Muscle of arm (tissue), 12 donors: ENCODE results near the gene PWWP2B. TPM values are rescaled to one million over a fixed set of nuclear protein-coding genes. Genes with fewer than 3 reads are reported as not detected.

Experiments
- DNase-seq: peaks from one replicate; pipeline ENCODE4 v3.0.0-alpha.2; 2013
- polyA plus RNA-seq, 12 donors: library from polyadenylated mRNA; unstranded; fragments of 120-200 nt; gene quantifications; one replicate each; pipeline ENCODE4 v1.2.1, GENCODE V29; 2013; ENCODE audit not compliant: insufficient read length in 12 of 12

Gene PWWP2B
- polyA plus RNA-seq, 12 donors: 4.6 to 17.2 (median 7.4) TPM; not detected in 1

DNA sequence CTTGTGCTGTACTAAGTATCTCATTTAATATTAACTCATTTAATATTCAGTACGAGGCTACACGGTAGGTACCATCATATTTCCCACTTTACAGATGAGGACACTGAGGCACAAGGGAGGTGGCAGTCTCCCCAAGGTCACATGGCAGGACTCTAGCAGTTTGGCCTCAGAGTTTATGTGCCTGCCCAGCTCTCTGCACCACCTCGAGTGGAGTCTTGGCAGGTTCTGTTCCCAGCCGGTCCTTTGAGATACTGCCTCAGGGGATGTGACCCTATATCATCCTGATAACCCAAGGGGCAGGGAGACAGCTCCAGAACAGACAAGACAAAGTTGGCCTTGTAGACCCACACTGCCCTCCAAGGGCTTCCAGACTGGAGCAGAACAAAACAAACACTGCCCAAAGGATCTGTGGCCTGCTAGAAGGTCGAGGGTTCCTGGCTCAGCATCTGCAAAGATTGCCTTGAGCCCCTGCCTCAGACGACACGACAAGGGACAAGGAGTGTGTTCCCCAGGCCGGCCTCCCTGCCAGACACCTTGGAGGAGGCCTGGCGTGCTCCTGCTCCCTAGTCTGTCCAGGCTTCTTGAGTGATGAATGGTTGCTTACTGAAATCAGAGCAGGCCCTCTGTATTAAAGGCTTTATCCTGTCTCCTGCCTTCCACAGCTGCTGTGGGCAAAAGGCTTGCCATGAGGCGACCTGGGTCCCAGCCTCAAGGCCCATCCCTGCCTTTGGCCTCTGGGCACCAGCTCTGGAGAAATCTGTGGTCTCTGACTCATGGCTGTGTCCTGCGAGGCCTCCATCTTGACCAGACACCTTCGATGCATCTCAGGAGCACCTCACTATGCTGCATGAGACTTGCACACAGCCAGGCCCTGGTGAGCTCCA, 3.9 kb upstream of the PWWP2B start:
- no peak for DNase-seq

DNA sequence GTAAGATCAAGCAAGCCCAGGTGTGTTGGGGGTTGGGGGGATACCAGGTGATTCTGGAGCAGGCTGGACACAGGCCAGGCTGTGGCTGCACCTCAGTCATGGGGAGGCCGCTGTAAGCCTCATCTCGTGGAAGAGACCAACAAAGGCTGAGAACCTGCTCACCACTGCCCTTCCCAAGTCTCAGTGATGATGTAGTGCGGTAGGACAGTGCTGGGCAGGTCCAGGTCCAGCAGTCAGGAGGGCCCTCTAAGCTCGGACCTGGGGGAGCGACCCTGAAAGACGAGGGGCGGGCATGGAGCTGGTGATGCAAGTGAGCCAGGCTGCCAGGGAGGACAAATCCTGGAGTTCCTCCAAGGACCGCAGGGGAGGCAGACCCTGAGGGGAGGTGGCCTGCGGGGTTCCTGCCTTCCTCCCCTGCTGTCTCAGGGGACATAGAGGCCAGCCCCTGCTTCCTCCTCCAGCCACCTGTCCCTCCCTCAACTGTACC, 3.3 kb upstream of the PWWP2B start:
- DNase-seq: no peak

DNA sequence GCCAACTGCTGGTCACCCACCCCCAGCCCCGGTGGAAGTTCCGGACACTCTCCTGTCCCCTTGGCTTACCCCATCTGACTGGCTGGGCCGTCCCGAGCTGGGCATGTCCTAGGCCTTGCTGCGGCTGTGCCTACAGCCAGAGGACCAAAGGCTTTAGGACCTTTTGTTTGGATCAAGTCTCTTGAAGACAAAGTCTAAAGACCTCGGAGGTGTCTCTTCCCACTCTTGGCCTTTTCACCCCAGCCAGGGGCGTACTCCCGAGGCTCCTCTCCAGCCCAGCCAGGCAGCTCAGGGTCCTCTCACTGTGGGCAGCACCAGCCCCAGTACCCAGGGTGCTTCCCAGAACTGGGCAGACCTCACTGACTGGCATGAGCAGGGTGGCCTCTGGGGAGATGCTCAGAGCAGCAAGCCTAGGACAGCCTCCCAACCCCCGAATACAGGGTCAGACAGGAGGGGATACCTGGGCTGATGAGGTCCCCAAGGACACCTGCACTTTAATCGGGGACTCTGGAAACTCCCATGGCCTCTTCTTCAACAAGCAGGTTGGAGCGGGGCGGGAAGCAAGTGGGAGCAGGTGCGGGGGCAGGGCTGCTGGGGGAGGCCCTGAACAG, 2.7 kb upstream of the PWWP2B start:
- DNase-seq: no peak

DNA sequence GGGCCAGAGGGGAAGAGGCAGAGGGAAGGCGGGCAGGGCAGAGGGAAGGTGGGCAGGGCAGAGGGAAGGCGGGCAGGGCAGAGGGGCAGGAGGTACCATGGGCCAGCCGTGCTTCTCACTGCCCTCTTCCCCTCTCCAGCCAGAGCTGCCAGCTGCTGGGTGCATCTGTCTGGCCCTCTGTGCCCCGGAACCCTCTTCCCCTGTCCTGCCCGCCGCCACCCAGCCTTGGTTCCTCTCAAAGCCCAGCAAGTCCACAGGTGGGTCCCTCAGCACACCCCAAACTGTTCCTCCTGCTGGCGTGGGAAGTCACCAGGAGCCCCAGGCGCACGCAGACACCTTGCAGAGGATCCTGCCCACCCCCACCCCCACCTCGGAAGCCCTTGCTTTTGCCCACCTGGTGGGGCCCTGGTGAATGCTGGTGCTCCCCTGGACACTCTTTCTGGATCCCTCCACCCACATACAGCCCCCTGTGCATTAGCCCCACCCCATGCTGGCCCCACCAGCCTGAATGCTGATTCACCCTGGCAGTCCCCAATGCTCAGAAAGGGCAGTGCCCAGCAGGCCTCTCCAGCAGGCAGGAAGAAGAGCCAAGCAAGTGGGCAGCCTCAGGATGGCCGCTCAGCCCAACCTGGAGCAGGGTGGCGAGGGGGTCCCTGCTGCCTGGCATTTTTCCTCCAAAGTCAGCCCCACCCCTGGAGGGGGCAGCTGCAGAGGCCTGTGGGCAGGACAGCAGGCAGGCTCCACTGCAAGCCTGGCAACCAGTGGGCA, 1.9 kb upstream of the PWWP2B start:
- no peak for DNase-seq

DNA sequence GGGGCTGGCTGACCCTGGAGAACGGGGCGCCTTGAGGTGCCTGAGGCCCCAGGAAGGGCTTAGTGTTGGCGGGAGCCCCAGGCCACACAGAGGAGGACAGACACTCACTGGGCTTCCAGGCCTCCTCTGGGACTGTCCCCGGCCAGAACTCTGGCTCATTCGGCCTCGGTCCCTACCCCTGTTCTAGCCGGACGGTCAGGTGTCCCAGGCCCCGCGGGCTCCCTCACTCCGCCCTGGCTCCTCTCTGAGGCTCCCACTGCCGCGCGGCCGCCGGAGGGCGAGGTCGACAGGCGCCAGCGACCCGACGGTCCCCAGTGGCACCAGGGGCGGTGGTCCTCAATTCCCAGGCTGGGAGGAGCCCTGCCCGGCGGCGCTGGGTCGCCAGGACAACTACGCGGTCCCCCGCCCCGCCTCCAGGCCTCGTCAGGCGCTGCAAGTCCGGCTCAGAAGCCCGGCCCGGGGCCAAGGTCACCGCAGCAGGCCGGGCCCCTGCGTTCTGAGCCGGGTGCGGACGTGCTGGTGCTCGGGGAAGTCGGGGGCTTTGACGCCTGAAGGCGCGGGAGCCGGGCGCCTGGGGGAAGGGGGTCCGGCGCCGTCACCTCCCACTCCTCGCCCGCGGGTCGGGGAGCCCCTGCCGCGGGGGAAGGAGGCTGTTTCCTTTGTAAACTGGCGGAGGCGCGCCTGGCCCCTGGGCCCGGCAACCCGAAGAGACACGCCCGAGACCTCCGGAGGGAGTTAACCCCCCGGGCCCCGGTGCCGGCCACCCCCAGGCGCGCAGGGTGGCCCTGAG, 1.1 kb upstream of the PWWP2B start:
- DNase-seq: no peak

DNA sequence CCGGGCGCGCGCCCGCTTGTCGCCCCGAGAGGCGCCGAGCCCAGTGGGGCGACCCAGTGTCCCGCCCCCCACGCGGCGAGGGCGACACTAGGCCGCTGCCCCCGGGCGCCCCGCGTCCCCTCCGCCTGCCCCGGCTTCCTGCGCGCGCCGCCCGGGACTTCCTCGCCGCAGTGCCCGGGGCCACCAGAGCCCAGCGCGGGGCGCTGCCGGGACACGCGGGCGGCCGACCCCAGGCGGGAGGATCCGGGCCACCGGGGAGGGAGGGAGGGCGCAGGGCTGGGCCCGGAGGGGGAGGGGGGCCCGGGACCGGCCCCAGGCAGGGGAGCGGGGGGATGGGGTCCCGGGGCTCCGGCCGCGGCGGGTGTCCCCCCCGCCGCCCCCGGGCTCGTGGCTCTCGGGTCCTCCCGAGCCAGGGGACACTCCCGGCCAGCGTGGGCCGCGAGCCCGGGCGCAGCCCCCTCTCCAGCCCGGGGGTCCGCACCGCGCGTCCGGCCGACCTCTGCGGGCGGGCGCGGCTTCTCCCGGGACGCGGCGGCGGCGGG, 435 bp upstream of the PWWP2B start:
- DNase-seq: no peak

DNA sequence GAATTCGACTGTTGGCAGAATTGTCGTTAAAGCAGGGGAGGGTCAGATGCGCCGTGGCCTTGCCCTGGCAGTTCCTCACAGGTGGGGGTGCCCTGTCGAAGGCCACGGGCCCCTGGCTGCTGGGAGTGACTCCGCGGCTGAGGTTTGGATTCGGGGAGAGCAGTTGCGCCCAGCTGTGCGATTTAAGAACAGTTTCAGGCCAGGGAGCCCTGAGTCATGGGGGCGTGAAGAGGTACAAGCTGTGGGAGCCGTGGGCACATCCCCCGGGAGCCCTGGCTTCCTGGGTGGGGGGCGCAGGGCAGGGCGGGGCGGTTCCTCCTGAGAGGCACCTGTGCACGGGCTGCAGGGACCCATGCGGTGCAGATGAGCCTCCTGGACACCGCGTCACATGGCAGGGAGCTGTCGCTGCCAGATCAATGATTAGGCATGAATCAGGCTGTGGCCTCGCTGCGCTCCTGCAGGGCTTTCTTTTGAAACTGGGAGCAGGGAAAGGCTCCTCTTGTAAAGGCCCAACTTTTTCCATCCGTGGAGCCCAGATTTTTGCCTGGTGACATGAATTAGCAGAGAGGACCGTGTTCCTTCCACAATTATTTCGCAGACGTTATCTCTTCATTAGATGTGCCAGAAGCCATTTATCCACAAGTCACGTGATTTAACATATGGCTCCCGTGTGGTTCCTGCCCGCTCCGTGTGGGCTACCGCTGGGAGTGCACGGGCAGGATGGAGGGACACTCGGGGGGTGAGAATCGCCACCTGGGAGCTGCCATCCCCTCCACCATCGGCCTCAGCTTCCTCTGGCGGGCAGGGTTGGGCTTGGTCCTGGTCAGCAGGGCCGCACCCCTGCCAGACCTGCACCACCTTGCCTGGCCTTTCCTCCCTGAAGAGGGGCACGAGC, 918 bp downstream of the PWWP2B start:
- DNase-seq: no peak

DNA sequence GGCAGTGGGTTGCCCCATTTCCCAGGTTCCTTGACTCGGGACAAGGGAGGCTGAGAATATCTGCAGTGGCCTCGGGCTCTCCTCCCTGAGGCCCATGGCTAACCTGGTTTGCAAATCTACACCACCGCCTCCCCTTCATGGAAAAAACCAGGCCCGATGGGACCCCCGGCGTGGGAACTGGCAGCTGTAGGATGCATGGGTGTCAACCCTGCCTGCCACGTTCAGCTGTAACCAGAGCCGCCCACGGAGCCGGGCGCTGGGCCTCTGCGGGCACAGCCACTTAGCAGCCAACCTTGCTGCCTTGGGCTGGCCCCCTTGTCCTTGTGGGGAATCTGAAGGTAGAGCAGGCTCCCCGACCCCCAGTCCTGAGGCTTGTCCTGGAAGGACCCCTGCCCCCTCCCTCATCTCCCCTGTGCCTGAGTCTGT, 1.6 kb downstream of the PWWP2B start:
- DNase-seq: no peak

DNA sequence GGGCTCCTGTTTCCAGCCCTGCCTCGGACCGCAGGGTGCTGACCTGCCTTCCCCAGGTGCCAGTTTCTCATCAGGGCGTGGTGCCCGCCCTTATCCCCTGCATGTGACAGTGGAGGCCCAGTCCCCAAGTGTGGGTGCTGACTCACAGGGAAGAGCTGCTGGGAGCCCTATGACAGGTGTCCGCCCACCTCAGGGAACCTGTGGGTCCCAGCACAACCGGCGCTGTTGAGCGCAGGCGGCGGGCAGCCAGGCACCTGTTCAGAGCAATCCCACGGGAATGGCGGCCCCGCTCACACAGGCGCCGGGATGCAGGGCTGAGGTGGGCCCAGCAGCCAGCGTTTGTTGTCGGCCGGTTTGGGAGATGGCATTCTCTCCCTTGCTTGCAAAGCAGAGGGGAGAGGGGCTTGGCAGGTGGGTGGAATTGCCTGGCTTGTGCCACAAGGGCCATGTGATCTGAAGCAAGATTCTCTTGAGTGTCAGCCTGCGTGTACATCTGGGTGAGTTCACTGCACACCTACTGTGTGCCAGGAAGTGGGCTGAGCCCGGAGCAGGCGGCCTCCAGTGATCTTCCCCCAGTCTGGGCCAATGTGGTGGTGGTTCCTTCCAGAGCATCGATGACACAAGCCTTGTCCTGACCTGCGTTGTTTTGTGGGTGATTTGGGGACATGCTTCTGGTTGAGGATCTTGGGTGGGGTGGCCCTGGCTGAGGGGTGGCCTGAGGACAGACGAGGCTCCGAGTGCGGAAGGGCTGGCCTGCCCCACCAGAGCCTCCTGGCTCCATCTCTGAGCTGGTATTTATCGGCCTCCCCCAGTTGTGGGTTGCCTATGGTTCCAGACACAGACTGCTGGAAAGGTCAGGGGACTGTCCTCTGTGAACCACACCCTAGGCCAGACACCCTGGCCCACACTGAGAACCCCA, 2.4 kb downstream of the PWWP2B start:
- DNase-seq: no peak

DNA sequence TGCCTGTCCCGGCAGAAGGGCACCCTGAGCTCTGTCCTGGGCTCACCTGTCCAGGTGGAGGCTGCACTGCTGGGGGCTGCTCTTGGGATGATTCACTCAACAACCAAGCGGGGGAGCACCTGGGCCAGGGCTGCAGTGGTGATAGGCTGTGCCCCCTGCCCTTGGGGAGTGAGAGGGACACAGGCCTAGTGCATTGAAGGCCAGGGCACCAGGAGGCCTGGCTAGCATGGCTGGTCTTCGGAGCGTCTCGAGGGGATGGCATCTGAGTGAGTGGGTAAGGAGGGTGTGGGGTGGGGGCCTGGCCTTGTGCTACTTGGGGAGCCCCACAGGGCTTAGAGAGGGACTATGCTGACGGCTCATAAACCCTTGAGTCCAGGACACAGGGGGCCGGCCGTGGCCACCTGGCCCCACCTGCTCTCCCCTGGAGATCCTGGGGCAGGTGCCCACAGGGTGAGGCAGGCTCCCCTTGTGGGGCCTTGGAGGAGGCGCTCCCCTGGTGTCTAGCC, 3.1 kb downstream of the PWWP2B start:
- no peak for DNase-seq

DNA sequence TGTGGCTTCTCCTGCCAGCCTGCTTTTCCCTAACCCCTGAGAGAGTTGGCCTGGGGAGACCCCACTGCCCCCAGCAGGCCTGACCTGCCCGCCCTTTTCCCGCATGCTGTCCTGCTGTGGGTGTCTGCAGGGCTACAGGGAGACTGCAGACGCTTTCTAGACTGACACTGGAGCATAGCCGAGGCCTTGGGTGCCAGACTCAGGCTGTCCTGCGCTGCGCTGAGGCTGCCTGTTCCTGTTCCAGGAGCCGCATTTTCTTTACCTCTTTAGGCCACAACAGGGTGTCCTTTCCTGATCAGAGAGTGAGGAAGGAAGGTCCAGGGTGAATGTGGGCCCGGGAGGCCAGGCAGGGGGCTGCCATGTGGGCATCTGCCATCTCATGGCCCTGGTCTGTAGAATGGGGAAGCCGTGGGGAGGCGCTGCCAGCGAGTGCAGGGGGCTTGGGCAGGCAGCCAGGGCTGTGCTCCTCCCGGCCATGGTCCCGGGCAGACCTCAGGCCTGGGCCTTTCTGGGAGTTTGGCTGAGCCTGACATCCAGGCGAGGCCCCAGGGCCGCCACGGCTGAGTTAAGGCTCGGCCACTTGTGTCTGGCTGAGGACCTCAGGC, 3.6 kb downstream of the PWWP2B start:
- DNase-seq: no peak

DNA sequence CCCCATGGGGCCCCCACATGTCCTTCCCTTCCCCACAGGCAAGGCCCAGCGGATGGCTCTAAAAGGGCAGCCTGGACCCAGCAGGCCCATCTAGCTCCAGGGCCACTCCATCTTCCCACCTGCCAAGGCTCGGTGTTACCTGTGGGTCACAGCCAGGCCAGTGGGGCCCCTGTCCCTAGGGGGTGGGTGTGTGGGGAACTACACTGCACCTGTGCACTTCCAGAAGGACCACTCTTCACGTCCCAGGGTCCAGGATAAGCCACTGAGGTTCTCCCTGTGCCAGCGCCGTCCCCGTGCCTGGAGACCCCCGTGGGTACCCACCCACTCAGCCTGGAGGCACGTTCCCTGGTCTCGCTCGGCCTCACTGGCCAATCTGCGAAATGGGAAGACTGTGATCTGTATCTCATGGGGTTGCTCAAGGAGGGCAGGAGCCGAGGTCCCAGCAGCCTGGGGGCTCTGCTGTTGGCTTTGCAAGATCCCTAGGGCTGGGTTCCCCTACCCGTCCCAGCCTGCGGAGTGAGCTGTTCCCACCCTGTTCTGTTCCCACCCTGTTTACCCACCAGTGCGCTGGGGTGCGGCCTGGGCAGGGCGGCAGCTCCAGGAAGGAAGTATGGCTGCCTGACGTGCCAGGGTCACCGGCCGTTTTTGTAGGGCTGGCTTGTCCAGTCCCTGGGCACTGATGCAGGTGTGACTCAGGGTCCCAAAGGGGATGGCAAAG, 4.6 kb downstream of the PWWP2B start:
- DNase-seq: no peak

DNA sequence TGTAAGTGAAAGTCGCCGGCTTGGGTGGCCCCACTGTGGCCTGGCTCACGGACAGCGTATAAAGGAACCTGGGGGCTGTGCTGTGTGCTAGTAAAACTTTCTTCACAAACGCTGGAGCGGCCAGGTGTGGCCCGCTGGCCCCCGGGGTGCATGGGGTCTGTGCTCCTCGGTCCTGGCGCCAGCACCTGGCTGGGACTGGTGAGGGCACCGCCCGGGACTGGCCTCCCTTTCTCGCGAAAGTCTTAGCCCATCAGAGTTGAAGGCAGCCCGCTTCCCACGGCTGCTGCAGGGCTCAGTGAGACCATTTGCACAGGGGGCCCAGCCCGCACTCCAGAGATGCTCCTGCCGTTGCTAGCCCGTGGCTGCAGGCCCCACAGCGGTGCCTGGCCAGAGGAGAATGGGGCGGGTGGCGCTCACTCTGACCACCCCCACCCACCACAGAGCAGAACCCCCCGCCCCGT, 5.8 kb downstream of the PWWP2B start:
- DNase-seq: no peak

DNA sequence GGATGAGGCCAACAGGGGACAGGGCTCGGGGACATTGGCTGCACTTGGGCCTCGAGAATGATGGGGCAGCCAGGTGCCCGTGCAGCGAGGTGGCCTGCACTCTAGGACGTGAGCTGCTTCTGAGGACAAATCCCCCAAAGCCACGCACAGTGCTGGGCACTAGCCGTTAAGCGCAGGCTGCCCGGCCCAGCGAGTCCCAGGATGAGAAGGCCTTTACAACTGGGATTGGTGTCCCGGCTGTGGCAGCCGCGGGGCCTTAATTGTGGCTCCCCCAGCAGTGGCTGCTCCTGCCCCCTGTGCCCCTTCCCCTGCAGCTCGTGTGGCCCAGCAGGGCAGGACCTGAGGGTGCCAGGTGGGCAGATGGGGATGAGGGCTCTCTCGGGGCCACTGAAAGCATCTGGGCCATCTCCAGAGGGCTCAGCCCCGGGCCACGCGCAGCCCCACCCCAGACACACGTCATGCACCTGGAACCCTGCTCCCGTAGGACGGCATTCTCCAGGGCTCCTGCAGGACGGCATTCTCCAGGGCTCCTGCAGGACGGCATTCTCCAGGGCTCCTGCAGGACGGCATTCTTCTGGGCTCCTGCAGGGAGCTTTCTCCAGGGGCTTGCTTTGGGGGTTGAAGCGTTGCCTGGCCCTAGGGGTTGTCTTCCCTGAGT, 6.6 kb downstream of the PWWP2B start:
- DNase-seq: no peak

DNA sequence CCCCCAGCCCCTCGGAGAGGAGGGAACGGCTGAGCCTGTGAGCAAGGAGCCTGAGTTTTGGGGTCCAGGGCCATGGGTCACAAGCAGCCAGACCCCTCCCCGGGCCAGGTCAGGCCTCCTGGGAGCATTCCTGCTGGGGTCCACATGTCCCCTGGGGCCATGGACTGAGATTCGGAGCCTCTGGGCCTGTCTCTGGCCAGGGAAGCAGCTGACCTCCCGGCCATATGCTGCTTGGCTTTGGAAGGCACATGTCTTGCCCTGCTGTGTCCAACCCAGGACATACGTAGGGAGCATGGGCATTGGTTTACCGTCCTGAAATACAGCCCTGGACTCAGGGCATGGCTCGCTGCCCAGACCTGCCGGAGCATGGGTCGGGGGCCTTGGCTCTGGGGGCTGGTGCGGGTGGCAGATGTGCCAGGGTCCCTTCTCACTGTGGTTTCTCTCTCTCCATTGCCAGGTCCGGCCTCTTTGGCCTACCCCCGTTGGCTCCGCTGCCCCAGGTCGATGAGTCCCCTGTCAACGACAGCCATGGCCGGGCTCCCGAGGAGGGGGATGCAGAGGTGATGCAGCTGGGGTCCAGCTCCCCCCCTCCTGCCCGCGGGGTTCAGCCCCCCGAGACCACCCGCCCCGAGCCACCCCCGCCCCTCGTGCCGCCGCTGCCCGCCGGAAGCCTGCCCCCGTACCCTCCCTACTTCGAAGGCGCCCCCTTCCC, 7.3 kb downstream of the PWWP2B start:
- DNase-seq: no peak

DNA sequence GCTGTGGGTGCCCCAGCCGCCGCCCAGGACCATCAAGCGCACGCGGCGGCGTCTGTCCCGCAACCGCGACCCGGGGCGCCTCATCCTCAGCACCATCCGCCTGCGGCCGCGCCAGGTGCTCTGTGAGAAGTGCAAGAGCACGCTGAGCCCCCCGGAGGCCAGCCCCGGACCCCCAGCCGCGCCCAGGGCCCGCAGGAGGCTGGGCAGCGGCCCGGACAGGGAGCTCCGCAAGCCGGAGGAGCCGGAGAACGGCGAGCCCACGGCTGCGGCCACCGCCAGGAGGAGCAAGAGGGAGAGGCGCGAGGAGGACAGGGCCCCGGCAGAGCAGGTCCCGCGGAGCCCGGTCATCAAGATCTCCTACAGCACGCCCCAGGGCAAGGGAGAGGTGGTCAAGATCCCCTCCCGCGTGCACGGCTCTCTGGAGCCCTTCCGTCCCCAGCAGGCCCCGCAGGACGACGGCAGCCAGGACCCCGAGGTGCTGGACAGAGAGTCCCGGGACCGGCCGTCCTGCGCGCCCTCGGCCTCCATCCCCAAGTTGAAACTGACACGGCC, 8.0 kb downstream of the PWWP2B start:
- no peak for DNase-seq
